Activated T-cell treated with anti-CD3 and anti-CD28 coated beads, Interleukin-2, amount 50 U/mL, for 48 hours (primary cell): ENCODE measurements around the gene IL20RA.
"Not testable (repeated sequence)": the region's sequence is repeated elsewhere in the genome, so short reads cannot be mapped to it uniquely, and the experiment has no call there.

Experiments
- DNase-seq, 2 experiments: peaks; one replicate each; pipeline ENCODE4 v3.0.0-alpha.2; 2020

The IL20RA gene

GRCh38 chr6:137006056-137006455, 38.7 kb downstream of the IL20RA start:
- no peak for DNase-seq

- DNase-seq, result no peak
Measured at GRCh38 chr6:137005073-137005472, 39.7 kb downstream of the IL20RA start.

GRCh38 chr6:137002505-137002904, 42.3 kb downstream of the IL20RA start:
- no peak for DNase-seq

- no peak for DNase-seq
Measured at GRCh38 chr6:137001977-137002302, 42.8 kb downstream of the IL20RA start.

- DNase-seq, result no peak
Measured at GRCh38 chr6:137001299-137001976, 43.3 kb downstream of the IL20RA start.

GRCh38 chr6:137000825-137001224, 43.9 kb downstream of the IL20RA start:
- DNase-seq, result no peak

- DNase-seq, result no peak
Measured at GRCh38 chr6:136995521-136995920, 49.2 kb downstream of the IL20RA start.

GRCh38 chr6:136994782-136995181, 50.0 kb downstream of the IL20RA start:
- no peak for DNase-seq

- no peak for DNase-seq
Measured at GRCh38 chr6:136992113-136992512, 52.7 kb downstream of the IL20RA start.

GRCh38 chr6:136991646-136992045, 53.1 kb downstream of the IL20RA start:
- no peak for DNase-seq

- no peak for DNase-seq
Measured at GRCh38 chr6:136990754-136991153, 54.0 kb downstream of the IL20RA start.

GRCh38 chr6:136990242-136990578, 54.6 kb downstream of the IL20RA start:
- no peak for DNase-seq

GRCh38 chr6:136989571-136990241, 55.1 kb downstream of the IL20RA start:
- no peak for DNase-seq

GRCh38 chr6:136987526-136987925, 57.2 kb downstream of the IL20RA start:
- no peak for DNase-seq

GRCh38 chr6:136985502-136985901, 59.3 kb downstream of the IL20RA start:
- no peak for DNase-seq

- DNase-seq, result no peak
Measured at GRCh38 chr6:136984578-136984977, 60.2 kb downstream of the IL20RA start.

- no peak for DNase-seq
Measured at GRCh38 chr6:136983687-136984086, 61.1 kb downstream of the IL20RA start.

- DNase-seq, result no peak
Measured at GRCh38 chr6:136982928-136983327, 61.8 kb downstream of the IL20RA start.

GRCh38 chr6:136980070-136980469, 64.7 kb downstream of the IL20RA start:
- DNase-seq, result no peak

GRCh38 chr6:136979206-136979605, 65.6 kb downstream of the IL20RA start:
- no peak for DNase-seq

- no peak for DNase-seq
Measured at GRCh38 chr6:136977075-136977474, 67.7 kb downstream of the IL20RA start.

GRCh38 chr6:136975089-136975715, 69.6 kb downstream of the IL20RA start:
- DNase-seq, result no peak

- not testable (repeated sequence) for DNase-seq
Measured at GRCh38 chr6:136973781-136974180, 71.0 kb downstream of the IL20RA start.

- no peak for DNase-seq
Measured at GRCh38 chr6:136971609-136972008, 73.2 kb downstream of the IL20RA start.

GRCh38 chr6:136969930-136970329, 74.8 kb downstream of the IL20RA start:
- DNase-seq, result no peak
